Measurements from ENCODE around the gene PMEL. TPM values are rescaled to one million over a fixed set of nuclear protein-coding genes. Genes with fewer than 3 reads are reported as not detected.
A peak's percentile ranks its signal among the peaks of the same experiment; 100 is the strongest.

PMEL gene
- total RNA-seq, 1 experiment from 2014 or later, result 5.8 TPM

- H3K9ac ChIP-seq (ENCODE audit: low read length), result peak overlapping the region; percentile 79
- peaks cover 17 to 32% of the 10 kb centered on the region in 2 experiments for H3K4me1 ChIP-seq (ENCODE audit: control insufficient read depth in 1 of 2, insufficient read depth in 2 of 2, low read length in 2 of 2)
- H3K4me2 ChIP-seq (ENCODE audit: low read length), result peak overlapping the region; percentile 91
- no peak overlapping the region for H2AFZ ChIP-seq (ENCODE audit: low read depth, low read length, poor library complexity, severe bottlenecking)
- H4K20me1 ChIP-seq (ENCODE audit: insufficient read depth), result no peaks in the 10 kb centered on the region
- intact Hi-C loops (cut with micrococcal nuclease), result no loop called here
- ChIA-PET RAD21 (ENCODE audit: low non-redundant PET in 1 of 2, low total read pairs in 2 of 2, uncharacterized antibody in 2 of 2, unreplicated experiment in 2 of 2) (interaction anchor here (1.0 to 1.6 kb wide), 2 partner anchors 22 to 236 kb away, joined by 3 to 6 read pairs; partner anchors contain the start of gene SUOX (in 1 of the 2)), POLR2A (interaction anchor here (0.6 to 1.9 kb wide), 22 partner anchors 8 to 1138 kb away, joined by 3 to 13 read pairs (median 4); partner anchors contain the start of genes DGKA, DNAJC14, ORMDL2 and PYM1), CTCF (interaction anchor here (0.9 to 4.7 kb wide), 7 partner anchors 9 to 662 kb away, joined by 3 to 35 read pairs (median 5); partner anchors contain the start of gene SUOX)
- DNase-seq (ENCODE audit: low read depth, low spot score), result no peak
- H3K9me2 ChIP-seq (ENCODE audit: insufficient read depth), result no peaks in the 10 kb centered on the region
- peak overlapping the region; percentile 80 for H3K27ac ChIP-seq (ENCODE audit: low read depth, low read length)
- ATAC-seq, result peak; percentile 43
- no TSS peak for BruUV-seq (replicated peaks)
- H3K27me3 ChIP-seq (ENCODE audit: insufficient read depth, low read length), result no peaks in the 10 kb centered on the region
- H3K79me2 ChIP-seq (ENCODE audit: insufficient read depth, low read length), result peaks cover 20% of the 10 kb centered on the region; the same call in 1 of the 2 replicates
- TF ChIP-seq SIN3A (IDR thresholded peaks at IDR 0.05; ENCODE audit: low read depth) (no peak; the same call in 1 of the 2 replicates), ZFX (IDR thresholded peaks at IDR 0.05) (peak; percentile 51)
- H3K36me3 ChIP-seq (ENCODE audit: control insufficient read depth in 1 of 2, insufficient read depth in 2 of 2, low read length in 2 of 2), result peaks cover 6 to 19% of the 10 kb centered on the region in 2 experiments; a peak in 3 of 4 replicates
- no peaks in the 10 kb centered on the region for H3K9me3 ChIP-seq (ENCODE audit: control insufficient read depth in 1 of 2, insufficient read depth in 1 of 2, low read depth in 1 of 2, low read length in 2 of 2)
- H3K4me3 ChIP-seq (replicated peaks in 1 of 2; ENCODE audit: low read depth in 1 of 2, low read length in 2 of 2), result peak overlapping the region; percentile 78 to 94
Observed at GRCh38 chr12:55974308-55974730, 8.5 kb upstream of the PMEL start.

GRCh38 chr12:55973599-55974307 lies 7.9 kb upstream of the PMEL start, which contains the start of gene RAB5B:
TSS of gene RAB5B (plus strand) at chr12:55974078. CDS start at chr12:55986961, 12,883 bp downstream.
- POLR2A ChIA-PET, result interaction anchor here (0.7 to 1.9 kb wide), 25 partner anchors 9 to 248 kb away, joined by 3 to 13 read pairs (median 4); partner anchors contain the start of genes DGKA, DNAJC14, ORMDL2 and PYM1
- H3K27me3 ChIP-seq (ENCODE audit: insufficient read depth, low read length), result no peaks in the 10 kb centered on the region
- intact Hi-C loops (cut with micrococcal nuclease), result no loop called here
- H3K79me2 ChIP-seq (ENCODE audit: insufficient read depth, low read length), result peaks cover 24% of the 10 kb centered on the region; the same call in 1 of the 2 replicates
- H3K9me3 ChIP-seq (ENCODE audit: control insufficient read depth in 1 of 2, insufficient read depth in 1 of 2, low read depth in 1 of 2, low read length in 2 of 2), result no peaks in the 10 kb centered on the region
- H3K4me1 ChIP-seq (ENCODE audit: control insufficient read depth in 1 of 2, insufficient read depth in 2 of 2, low read length in 2 of 2), result peaks cover 17 to 32% of the 10 kb centered on the region in 2 experiments
- DNase-seq (ENCODE audit: low read depth, low spot score) (peak; percentile 100), ATAC-seq (peak; percentile 94)
- no peak within 1 kb of the TSS for H2AFZ ChIP-seq (ENCODE audit: low read depth, low read length, poor library complexity, severe bottlenecking)
- CTCF ChIA-PET, result interaction anchor here (0.9 to 4.7 kb wide), 7 partner anchors 9 to 663 kb away, joined by 3 to 35 read pairs (median 5); partner anchors contain the start of gene SUOX
- H3K4me2 ChIP-seq (ENCODE audit: low read length), result peak within 1 kb of the TSS; percentile 91
- H3K9ac ChIP-seq (ENCODE audit: low read length), result peak within 1 kb of the TSS; percentile 79
- no TSS peak for BruUV-seq (replicated peaks)
- peak within 1 kb of the TSS; percentile 78 to 94 for H3K4me3 ChIP-seq (replicated peaks in 1 of 2; ENCODE audit: low read depth in 1 of 2, low read length in 2 of 2)
- no peaks in the 10 kb centered on the region for H4K20me1 ChIP-seq (ENCODE audit: insufficient read depth)
- H3K36me3 ChIP-seq (ENCODE audit: control insufficient read depth in 1 of 2, insufficient read depth in 2 of 2, low read length in 2 of 2), result peaks cover 12 to 24% of the 10 kb centered on the region in 2 experiments; a peak in 3 of 4 replicates
- no peaks in the 10 kb centered on the region for H3K9me2 ChIP-seq (ENCODE audit: insufficient read depth)
- RAD21 ChIA-PET (ENCODE audit: low non-redundant PET in 1 of 2, low total read pairs in 2 of 2, uncharacterized antibody in 2 of 2, unreplicated experiment in 2 of 2), result interaction anchor here (1.0 to 1.6 kb wide), 2 partner anchors 23 to 235 kb away, joined by 3 to 6 read pairs; partner anchors contain the start of gene SUOX (in 1 of the 2)
- peak within 1 kb of the TSS; percentile 80 for H3K27ac ChIP-seq (ENCODE audit: low read depth, low read length)
- no peak for TF ChIP-seq ZNF274 (IDR thresholded peaks at IDR 0.05; ENCODE audit: low read depth, low read length)
- no peak for TF ChIP-seq MAX (IDR thresholded peaks at IDR 0.05)
- peak; percentile 61 for TF ChIP-seq POLR2A (IDR thresholded peaks at IDR 0.05; ENCODE audit: borderline replicate concordance, extremely low read depth, insufficient read depth, insufficient read length)
- no peak for TF ChIP-seq RAD21 (IDR thresholded peaks at IDR 0.05; ENCODE audit: low read depth)
- TF ChIP-seq CTCF (IDR thresholded peaks at IDR 0.05 in 2 of 3, conservative IDR thresholded peaks at IDR 0.05 in 1 of 3; ENCODE audit: borderline replicate concordance in 1 of 3, insufficient read depth in 1 of 3, low read depth in 2 of 3, low read length in 2 of 3), result no peak
- TF ChIP-seq FOSL1 (IDR thresholded peaks at IDR 0.05; ENCODE audit: low read depth), result no peak
- TF ChIP-seq ZBTB33 (IDR thresholded peaks at IDR 0.05; ENCODE audit: extremely low read depth, insufficient replicate concordance, low read length), result no peak
- TF ChIP-seq YY1 (IDR thresholded peaks at IDR 0.05; ENCODE audit: extremely low read depth, insufficient replicate concordance, low read depth, low read length), result peak; percentile 64
- TF ChIP-seq CEBPB (IDR thresholded peaks at IDR 0.05; ENCODE audit: low read depth), result no peak
- TF ChIP-seq EZH2phosphoT487 (IDR thresholded peaks at IDR 0.05; ENCODE audit: borderline replicate concordance), result no peak
- TF ChIP-seq EZH2 (IDR thresholded peaks at IDR 0.05), result no peak
